ENCODE data around the gene MBP. TPM values are rescaled to one million over a fixed set of nuclear protein-coding genes. Genes with fewer than 3 reads are reported as not detected.

MBP gene
- total RNA-seq, 2 experiments from 2014 or later = 75.4 to 79.2 TPM

DNA sequence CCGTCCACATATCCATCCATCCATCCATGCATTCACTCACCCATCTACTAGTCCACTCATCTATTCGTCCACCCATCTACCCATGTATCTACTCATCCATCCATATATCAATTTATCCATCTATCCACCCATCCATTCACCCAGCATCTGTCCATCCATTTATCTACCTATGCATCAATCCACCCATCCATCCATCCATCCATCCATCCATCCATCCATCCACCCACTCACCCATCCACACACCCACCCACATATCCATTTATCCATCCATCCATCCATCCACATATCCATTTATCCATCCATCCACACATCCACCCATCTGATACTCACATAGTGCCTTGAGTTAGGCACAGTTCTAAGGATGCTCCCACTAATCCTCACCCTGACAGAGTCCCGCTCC, 99.0 kb downstream of the MBP start:
- no peaks in the 10 kb centered on the region for H3K9me3 Mint-ChIP-seq
- ATAC-seq (ENCODE audit: poor library complexity) (no peak), DNase-seq (no peak)
- peaks cover 68% of the 10 kb centered on the region for H3K36me3 Mint-ChIP-seq (ENCODE audit: low read depth)
- peak overlapping the region; percentile 69 for H3K27ac Mint-ChIP-seq
- Histone ChIP-seq H3K27me3 (ENCODE audit: control insufficient read depth in 1 of 2, insufficient read depth in 2 of 2, low read length in 2 of 2) (no peaks in the 10 kb centered on the region), H3K9me3 (ENCODE audit: control insufficient read depth in 1 of 2, insufficient read depth in 1 of 2, low read length in 2 of 2) (peaks cover 0 to 4% of the 10 kb centered on the region in 2 experiments), H3K27ac (ENCODE audit: low read depth in 1 of 2, low read length in 2 of 2) (no peak overlapping the region), H3K4me1 (ENCODE audit: insufficient read depth, low read length) (peaks cover 27% of the 10 kb centered on the region), H3K36me3 (ENCODE audit: insufficient read depth, low read length) (peaks cover 43% of the 10 kb centered on the region), H3K4me3 (ENCODE audit: low read length) (no peak overlapping the region)
- TF ChIP-seq, protein P1, sequence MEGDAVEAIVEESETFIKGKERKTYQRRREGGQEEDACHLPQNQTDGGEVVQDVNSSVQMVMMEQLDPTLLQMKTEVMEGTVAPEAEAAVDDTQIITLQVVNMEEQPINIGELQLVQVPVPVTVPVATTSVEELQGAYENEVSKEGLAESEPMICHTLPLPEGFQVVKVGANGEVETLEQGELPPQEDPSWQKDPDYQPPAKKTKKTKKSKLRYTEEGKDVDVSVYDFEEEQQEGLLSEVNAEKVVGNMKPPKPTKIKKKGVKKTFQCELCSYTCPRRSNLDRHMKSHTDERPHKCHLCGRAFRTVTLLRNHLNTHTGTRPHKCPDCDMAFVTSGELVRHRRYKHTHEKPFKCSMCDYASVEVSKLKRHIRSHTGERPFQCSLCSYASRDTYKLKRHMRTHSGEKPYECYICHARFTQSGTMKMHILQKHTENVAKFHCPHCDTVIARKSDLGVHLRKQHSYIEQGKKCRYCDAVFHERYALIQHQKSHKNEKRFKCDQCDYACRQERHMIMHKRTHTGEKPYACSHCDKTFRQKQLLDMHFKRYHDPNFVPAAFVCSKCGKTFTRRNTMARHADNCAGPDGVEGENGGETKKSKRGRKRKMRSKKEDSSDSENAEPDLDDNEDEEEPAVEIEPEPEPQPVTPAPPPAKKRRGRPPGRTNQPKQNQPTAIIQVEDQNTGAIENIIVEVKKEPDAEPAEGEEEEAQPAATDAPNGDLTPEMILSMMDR (IDR thresholded peaks at IDR 0.05) = no peak
- H3K4me3 Mint-ChIP-seq = no peak overlapping the region
- peaks cover 20% of the 10 kb centered on the region for H3K4me1 Mint-ChIP-seq (ENCODE audit: low read depth)
- no peaks in the 10 kb centered on the region for H3K27me3 Mint-ChIP-seq
- ChIA-PET POLR2A (no interaction called here), CTCF (no interaction called here)
- intact Hi-C loops (cut with DNase I, micrococcal nuclease) = no loop called here

GRCh38 chr18:77032181-77032701, 100.3 kb downstream of the MBP start:
- Histone ChIP-seq H3K4me3 (ENCODE audit: low read length) (no peak overlapping the region), H3K36me3 (ENCODE audit: insufficient read depth, low read length) (peaks cover 42% of the 10 kb centered on the region), H3K27me3 (ENCODE audit: control insufficient read depth in 1 of 2, insufficient read depth in 2 of 2, low read length in 2 of 2) (no peaks in the 10 kb centered on the region), H3K4me1 (ENCODE audit: insufficient read depth, low read length) (peaks cover 27% of the 10 kb centered on the region), H3K9me3 (ENCODE audit: control insufficient read depth in 1 of 2, insufficient read depth in 1 of 2, low read length in 2 of 2) (peaks cover 0 to 4% of the 10 kb centered on the region in 2 experiments), H3K27ac (ENCODE audit: low read depth in 1 of 2, low read length in 2 of 2) (no peak overlapping the region)
- ATAC-seq (ENCODE audit: poor library complexity) (no peak), DNase-seq (no peak)
- H3K9me3 Mint-ChIP-seq = no peaks in the 10 kb centered on the region
- H3K4me1 Mint-ChIP-seq (ENCODE audit: low read depth) = peaks cover 10% of the 10 kb centered on the region
- CTCF ChIA-PET = no interaction called here
- H3K4me3 Mint-ChIP-seq = no peak overlapping the region
- no peaks in the 10 kb centered on the region for H3K27me3 Mint-ChIP-seq
- peak overlapping the region; percentile 53 for H3K27ac Mint-ChIP-seq
- intact Hi-C loops (cut with DNase I, micrococcal nuclease) = no loop called here
- H3K36me3 Mint-ChIP-seq (ENCODE audit: low read depth) = peaks cover 61% of the 10 kb centered on the region
- POLR2A ChIA-PET = no interaction called here
- TF ChIP-seq, protein P1 (IDR thresholded peaks at IDR 0.05) = no peak

DNA sequence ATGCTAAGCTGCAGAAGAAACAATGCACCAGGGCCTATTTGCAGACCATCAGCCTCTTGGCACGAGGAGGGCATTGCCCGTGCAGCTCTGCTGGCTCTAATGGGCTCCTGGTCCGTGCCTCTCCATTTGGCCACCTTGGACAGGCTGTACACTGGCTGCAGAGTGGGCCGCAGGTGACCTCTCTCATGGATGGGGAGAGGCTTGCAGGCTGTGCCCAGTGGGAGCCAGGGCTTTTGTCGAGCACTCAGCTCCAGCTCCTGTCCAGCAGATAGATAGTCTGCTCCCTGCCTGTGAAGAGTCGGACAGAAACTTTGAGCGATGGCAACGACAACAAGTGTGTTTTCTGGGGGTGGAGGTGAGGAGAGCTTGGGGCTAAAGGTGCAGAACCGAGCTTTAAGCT, 100.9 kb downstream of the MBP start:
- ATAC-seq (ENCODE audit: poor library complexity) = no peak
- Histone ChIP-seq H3K9me3 (ENCODE audit: control insufficient read depth in 1 of 2, insufficient read depth in 1 of 2, low read length in 2 of 2) (peaks cover 0 to 4% of the 10 kb centered on the region in 2 experiments), H3K27ac (ENCODE audit: low read depth in 1 of 2, low read length in 2 of 2) (no peak overlapping the region), H3K4me3 (ENCODE audit: low read length) (no peak overlapping the region), H3K36me3 (ENCODE audit: insufficient read depth, low read length) (peaks cover 41% of the 10 kb centered on the region), H3K4me1 (ENCODE audit: insufficient read depth, low read length) (peaks cover 27% of the 10 kb centered on the region), H3K27me3 (ENCODE audit: control insufficient read depth in 1 of 2, insufficient read depth in 2 of 2, low read length in 2 of 2) (no peaks in the 10 kb centered on the region)
- H3K36me3 Mint-ChIP-seq (ENCODE audit: low read depth) = peaks cover 64% of the 10 kb centered on the region
- H3K4me3 Mint-ChIP-seq = no peak overlapping the region
- intact Hi-C loops (cut with DNase I, micrococcal nuclease) = no loop called here
- peaks cover 8% of the 10 kb centered on the region for H3K4me1 Mint-ChIP-seq (ENCODE audit: low read depth)
- TF ChIP-seq, protein P1 (IDR thresholded peaks at IDR 0.05) = no peak
- ChIA-PET POLR2A (no interaction called here), CTCF (no interaction called here)
- no peak for DNase-seq
- H3K27me3 Mint-ChIP-seq = no peaks in the 10 kb centered on the region
- H3K9me3 Mint-ChIP-seq = no peaks in the 10 kb centered on the region
- peak overlapping the region; percentile 53 for H3K27ac Mint-ChIP-seq
